ENCODE results near the gene COL4A2.

Gene COL4A2

GRCh38 chr13:110322126-110322827 is 15.2 kb downstream of the COL4A2 start:
- DNase-seq (ENCODE audit: low read depth in 2 of 2): no peak

GRCh38 chr13:110322828-110323171 is 15.7 kb downstream of the COL4A2 start:
- DNase-seq (ENCODE audit: low read depth in 2 of 2): no peak

- no peak for DNase-seq (ENCODE audit: low read depth in 2 of 2)
Measured at GRCh38 chr13:110323172-110323891, 16.2 kb downstream of the COL4A2 start.

GRCh38 chr13:110324026-110324749 is 17.1 kb downstream of the COL4A2 start:
- no peak for DNase-seq (ENCODE audit: low read depth in 2 of 2)

GRCh38 chr13:110326263-110326904 is 19.3 kb downstream of the COL4A2 start:
- DNase-seq (ENCODE audit: low read depth in 2 of 2): no peak

- DNase-seq (ENCODE audit: low read depth in 2 of 2): no peak
Measured at GRCh38 chr13:110327051-110327721, 20.1 kb downstream of the COL4A2 start.

- no peak for DNase-seq (ENCODE audit: low read depth in 2 of 2)
Measured at GRCh38 chr13:110328573-110328972, 21.5 kb downstream of the COL4A2 start.

DNA sequence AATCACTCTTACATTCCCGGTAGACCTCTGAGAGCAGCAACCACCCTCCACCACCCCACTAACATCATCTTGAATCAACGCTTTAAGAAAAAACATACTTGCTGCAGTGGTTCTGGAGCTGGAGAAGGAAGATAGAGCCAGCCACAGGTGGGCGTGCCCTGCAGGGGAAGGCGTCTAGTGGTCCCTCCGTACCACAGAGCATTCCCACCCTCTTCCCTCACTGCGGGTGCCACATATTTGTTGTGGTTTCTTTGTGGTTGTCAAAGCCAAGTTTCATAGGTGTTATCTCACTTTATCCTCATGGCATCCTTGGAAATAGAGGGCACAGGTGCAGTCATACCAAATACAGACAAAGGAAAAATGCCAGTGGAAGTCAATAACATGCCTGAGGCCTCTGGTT is 22.2 kb downstream of the COL4A2 start:
- DNase-seq (ENCODE audit: low read depth in 2 of 2): no peak

DNA sequence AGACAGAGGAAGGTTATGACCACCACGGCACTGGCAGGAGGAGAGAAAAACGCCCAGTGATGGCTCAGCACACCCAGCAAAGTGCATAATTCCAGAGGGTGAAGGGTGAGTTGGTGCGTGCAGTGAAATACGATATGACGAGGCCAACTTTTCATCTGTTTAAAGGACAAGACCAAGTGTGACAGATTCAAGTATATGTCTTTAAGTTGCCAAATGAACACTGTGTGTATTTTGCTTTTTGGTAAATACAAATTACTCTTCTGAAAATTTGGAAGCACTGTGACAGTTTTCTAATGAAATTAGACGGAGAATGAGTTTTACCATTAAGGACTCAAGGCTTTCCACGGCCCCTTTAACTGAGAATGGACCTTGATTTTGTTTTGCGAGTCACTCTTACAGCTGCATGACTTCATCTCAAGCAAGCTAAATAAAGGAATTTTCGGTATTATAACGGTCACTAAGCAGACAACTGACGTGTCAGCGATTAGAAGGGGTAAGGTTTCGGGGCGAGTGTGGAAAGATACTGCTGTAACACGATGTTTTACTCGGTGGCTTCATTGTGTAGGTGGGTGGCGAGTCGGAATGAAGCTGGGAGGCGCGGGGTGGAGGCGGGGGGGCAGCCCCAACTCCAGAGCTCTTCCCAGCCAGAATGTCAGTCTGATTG is 22.8 kb downstream of the COL4A2 start:
- DNase-seq (ENCODE audit: low read depth in 2 of 2): no peak

DNA sequence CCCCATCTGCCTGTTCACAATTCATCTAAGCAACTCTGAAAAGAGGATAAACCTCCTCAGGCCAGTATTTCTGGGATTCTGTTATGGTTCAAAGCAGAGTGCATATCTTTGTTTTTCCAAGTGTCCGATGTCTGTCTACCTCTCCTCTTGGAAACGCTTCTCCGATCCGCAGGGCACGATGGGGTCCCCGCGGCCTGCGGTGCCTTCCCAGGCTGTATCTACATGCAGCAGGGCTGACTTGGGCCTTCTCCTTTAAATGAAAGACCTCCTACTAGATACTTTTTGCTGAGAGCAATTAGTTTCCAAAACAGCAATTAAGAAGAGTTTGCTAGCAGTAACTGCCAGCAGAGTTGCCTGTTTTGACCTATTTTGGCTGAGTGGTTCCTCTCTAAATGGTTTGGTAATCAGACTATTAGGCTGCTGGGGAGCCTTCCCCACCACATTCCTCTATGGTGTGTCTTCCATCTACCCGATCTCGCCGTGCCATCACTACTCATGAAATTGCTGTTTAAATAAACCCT is 23.5 kb downstream of the COL4A2 start:
- no peak for DNase-seq (ENCODE audit: low read depth in 2 of 2)

DNA sequence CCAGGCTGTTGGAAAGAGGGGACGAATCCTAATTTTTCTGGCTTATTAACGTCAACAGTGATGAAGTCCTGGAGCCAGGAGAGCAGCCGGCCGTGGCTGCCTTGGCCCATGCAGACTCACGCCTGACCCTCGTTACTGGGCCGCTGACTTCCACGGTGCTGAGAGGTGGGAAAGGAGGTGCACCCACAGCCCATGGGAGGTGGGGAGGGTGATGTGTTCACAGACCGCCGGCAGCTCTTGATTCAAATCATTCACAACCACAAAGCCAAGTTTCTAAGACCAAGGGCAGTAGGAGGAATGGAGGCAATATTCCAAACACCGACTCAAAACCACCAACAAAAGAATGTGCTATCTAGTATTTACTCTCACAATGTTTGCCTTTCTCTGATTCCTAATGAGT is 24.3 kb downstream of the COL4A2 start:
- no peak for DNase-seq (ENCODE audit: low read depth in 2 of 2)

DNA sequence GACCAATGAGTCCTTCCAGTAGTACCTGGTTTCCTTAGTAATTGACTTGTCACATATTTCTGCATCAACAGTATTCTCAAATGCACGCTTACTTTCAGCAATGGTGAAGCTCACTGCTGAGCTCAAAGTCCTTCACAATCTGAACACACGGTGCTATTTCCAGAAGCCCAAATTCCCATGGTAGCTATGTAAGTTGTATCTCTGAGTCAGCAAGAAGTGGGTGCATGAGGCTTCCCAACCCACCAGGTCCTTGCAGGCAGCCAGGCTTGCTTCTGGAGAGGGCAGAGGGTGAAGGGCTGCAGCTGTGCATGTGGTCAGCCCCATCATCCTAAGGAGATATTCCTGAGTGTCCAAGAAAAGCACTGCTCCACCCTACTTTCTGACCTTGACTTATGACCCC is 25.7 kb downstream of the COL4A2 start:
- no peak for DNase-seq (ENCODE audit: low read depth in 2 of 2)

DNA sequence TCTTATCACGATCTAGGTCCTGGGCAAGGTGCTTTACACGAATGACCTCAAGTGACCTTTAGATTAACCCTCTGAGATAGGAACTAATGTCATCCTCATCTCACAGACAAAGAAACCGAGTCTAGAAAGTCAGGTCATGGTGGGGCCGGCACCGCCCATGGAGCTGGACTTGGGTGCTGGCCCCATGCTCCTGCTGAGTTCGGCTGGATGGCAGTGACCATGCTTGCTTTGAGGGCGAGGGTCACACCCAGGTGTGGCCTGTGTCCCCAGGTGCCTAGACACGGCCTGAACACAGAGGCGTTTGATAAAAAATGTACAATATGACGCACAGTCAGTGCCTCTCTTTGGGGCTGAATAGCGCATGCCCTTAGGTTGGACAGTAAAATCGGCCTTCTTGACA is 26.8 kb downstream of the COL4A2 start:
- DNase-seq (ENCODE audit: low read depth in 2 of 2): no peak

GRCh38 chr13:110334256-110334655 is 27.2 kb downstream of the COL4A2 start:
- DNase-seq (ENCODE audit: low read depth in 2 of 2): no peak

GRCh38 chr13:110334841-110335490 is 27.9 kb downstream of the COL4A2 start:
- no peak for DNase-seq (ENCODE audit: low read depth in 2 of 2)

DNA sequence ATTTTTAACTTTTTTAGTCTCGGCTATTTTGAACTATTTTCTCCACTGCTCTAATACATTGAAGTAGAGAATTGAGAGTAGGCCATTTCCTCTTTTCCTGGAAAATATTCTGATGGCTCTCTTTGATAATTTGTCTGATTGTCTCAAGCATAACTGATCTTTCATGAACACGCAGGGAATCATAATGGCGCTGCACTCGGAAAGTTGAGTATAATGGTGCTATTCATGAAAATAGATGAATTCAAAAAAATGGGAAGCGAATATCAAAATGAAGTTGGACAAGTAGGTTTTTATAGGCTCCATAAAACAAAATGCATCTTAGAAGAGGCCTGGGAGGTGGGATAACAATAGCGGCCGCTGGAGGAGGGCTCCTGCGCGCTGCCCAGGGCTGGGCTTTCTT is 29.0 kb downstream of the COL4A2 start:
- no peak for DNase-seq (ENCODE audit: low read depth in 2 of 2)

DNA sequence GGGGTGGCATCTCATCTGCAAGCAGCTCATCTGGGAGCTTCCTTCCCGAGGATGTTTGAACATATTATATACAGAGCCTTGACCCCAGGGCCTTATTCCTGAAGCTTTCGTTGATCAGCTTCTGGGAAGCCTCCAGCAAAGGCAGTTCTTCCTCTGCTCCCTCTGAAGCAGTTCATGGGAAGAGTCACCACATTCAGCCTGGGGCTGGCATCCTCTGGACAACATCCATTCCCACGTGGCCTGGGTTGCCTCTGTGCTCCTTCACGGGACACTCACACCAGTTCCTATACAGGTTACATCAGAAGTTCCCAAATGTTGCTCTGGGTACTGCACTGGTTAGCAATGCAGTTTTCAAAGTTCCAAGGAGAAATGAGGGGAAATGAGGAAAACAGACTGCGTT is 29.6 kb downstream of the COL4A2 start:
- DNase-seq (ENCODE audit: low read depth in 2 of 2): no peak

GRCh38 chr13:110337247-110337646 is 30.2 kb downstream of the COL4A2 start:
- no peak for DNase-seq (ENCODE audit: low read depth in 2 of 2)

DNA sequence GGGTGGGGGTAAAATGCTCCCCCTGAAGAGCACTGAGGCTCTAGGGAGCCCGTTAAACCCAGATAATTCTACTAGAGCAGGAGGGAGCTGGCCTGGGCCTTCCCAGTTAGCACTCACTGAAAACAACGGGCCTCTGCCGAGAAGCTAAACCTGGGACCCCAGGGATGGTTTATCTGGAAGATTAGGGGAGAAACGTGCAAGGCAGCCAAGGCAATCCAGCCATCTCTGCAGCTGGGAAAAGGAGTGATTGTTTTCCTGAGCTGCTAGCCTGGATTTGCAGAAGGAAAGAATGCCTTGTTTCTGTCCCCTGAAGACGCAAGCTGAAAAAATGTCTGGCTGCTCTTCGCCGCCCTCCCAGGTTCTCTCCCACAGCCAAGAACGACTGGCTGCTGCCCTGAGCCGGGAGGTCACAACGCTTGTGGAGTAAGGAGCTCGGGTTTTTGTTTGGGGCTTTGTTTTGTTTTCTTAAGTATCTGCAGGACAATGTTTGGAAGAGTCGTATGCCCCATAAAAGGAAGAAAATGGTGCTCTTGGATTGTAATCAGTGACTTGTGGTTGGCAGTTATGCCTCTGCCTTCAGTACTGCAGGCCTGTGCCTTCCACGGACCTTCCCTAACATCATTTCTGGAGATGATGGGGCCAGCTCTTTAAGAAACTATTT is 31.5 kb downstream of the COL4A2 start:
- DNase-seq (ENCODE audit: low read depth in 2 of 2): no peak

- no peak for DNase-seq (ENCODE audit: low read depth in 2 of 2)
Measured at GRCh38 chr13:110339263-110339662, 32.2 kb downstream of the COL4A2 start.
